OCI-LY7 (cell line): Measurements from ENCODE around the gene EPHA3. TPM values are rescaled to one million over a fixed set of nuclear protein-coding genes. Genes with fewer than 3 reads are reported as not detected.

Source experiments
- BruUV-seq: library from RNA; stranded (reverse); fragments of 400-500 nt; replicated peaks from 2 replicates; lab custom pipeline; 2021; lab: Mats Ljungman, UMichigan
- CTCF ChIA-PET: fragments of 300-600 bp; sonication (Branson Sonifier 250); formaldehyde crosslinking; loops from one replicate; lab custom pipeline; 2022; ENCODE audit warnings: antibody characterized with exemption; ENCODE audit not compliant: unreplicated experiment; lab: Charles Lee
- POLR2A ChIA-PET: fragments of 300-600 bp; sonication (Branson Sonifier 250); formaldehyde crosslinking; loops from one replicate; lab custom pipeline; 2022; ENCODE audit warnings: antibody characterized with exemption; lab: Charles Lee
- DNase-seq: peaks from one replicate; pipeline ENCODE4 v3.0.0-alpha.2; 2015; ENCODE audit warnings: low spot score
- H2AFZ ChIP-seq: fragments of 200-600 bp; sonication (generic), shearing (Covaris generic); 2 replicates; pipeline ENCODE4 v1.6.1; 2014; ENCODE audit warnings: mild to moderate bottlenecking, antibody characterized with exemption, low read length, moderate library complexity
- H3K27ac ChIP-seq: fragments of 200-600 bp; sonication (generic); 2 replicates; pipeline ENCODE4 v1.5.1; 2014; ENCODE audit warnings: mixed run types, low read depth, mild to moderate bottlenecking, moderate library complexity, low read length, inconsistent platforms; ENCODE audit not compliant: poor library complexity, severe bottlenecking
- H3K36me3 ChIP-seq: fragments of 200-600 bp; sonication (generic); 2 replicates; pipeline ENCODE4 v1.6.1; 2014; ENCODE audit warnings: mild to moderate bottlenecking, antibody characterized with exemption, low read length, moderate library complexity, mixed read lengths; ENCODE audit not compliant: insufficient read depth
- H3K4me1 ChIP-seq: fragments of 200-600 bp; sonication (generic); 2 replicates; pipeline ENCODE4 v1.5.1; 2014; ENCODE audit warnings: mild to moderate bottlenecking, low read length; ENCODE audit not compliant: insufficient read depth, poor library complexity, severe bottlenecking
- H3K4me2 ChIP-seq: fragments of 200-600 bp; sonication (generic); 2 replicates; pipeline ENCODE4 v1.6.1; 2014; ENCODE audit warnings: mild to moderate bottlenecking, low read length
- H3K4me3 ChIP-seq: fragments of 200-600 bp; sonication (generic); 2 replicates; pipeline ENCODE4 v1.5.1; 2014; ENCODE audit warnings: mild to moderate bottlenecking, low read depth, low read length; ENCODE audit not compliant: poor library complexity, severe bottlenecking
- H3K79me2 ChIP-seq: fragments of 200-600 bp; sonication (generic); 2 replicates; pipeline ENCODE4 v1.6.1; 2016; ENCODE audit warnings: low read depth, mild to moderate bottlenecking, low read length, moderate library complexity, mixed read lengths; ENCODE audit not compliant: insufficient read depth
- H3K9me2 ChIP-seq: fragments of 200-600 bp; sonication (generic); 2 replicates; pipeline ENCODE4 v1.6.1; 2016; ENCODE audit warnings: mild to moderate bottlenecking, low read length, mixed read lengths; ENCODE audit not compliant: insufficient read depth
- H3K9me3 ChIP-seq: fragments of 200-600 bp; sonication (generic); 2 replicates; pipeline ENCODE4 v1.6.1; 2014; ENCODE audit warnings: mild to moderate bottlenecking, mixed run types, low read length, mixed read lengths
- H4K20me1 ChIP-seq: fragments of 200-600 bp; sonication (generic); 2 replicates; pipeline ENCODE4 v1.6.1; 2014; ENCODE audit warnings: mild to moderate bottlenecking, antibody characterized with exemption, low read length, moderate library complexity, mixed read lengths; ENCODE audit not compliant: insufficient read depth
- CTCF ChIP-seq: fragments of 200-600 bp; sonication (generic); conservative IDR thresholded peaks from 2 replicates; pipeline ENCODE4 v1.5.1; 2014; ENCODE audit warnings: mild to moderate bottlenecking, antibody characterized with exemption, low read length, moderate library complexity, mixed read lengths
- EZH2phosphoT487 ChIP-seq: fragments of 200-600 bp; sonication (generic); IDR thresholded peaks from 2 replicates; pipeline ENCODE4 v1.6.1; 2018; ENCODE audit warnings: low read depth, borderline replicate concordance, mild to moderate bottlenecking, mixed run types, antibody characterized with exemption, low read length, moderate library complexity, mixed read lengths
- intact Hi-C: fragments of 100-400 bp; cut with micrococcal nuclease; formaldehyde crosslinking; loops from one replicate; pipeline ENCODE4 v1.10.0; 2022; ENCODE audit not compliant: unreplicated experiment
- total RNA-seq, 2 experiments: library from RNA; depleted of rRNA in 1 of 2; stranded (reverse); fragments of >200 nt in 1 of 2; shearing (Covaris generic) in 1 of 2; gene quantifications; 2 replicates each; pipeline ENCODE4 v1.2.3, GENCODE V29; 2014 to 2022

EPHA3 gene
- total RNA-seq, 2 experiments from 2014 or later = not detected

- DNase-seq = no peak
- Histone ChIP-seq H3K4me1 (no peaks in the 10 kb centered on the region), H3K9me2 (no peaks in the 10 kb centered on the region), H3K4me2 (no peak overlapping the region), H3K79me2 (no peaks in the 10 kb centered on the region), H2AFZ (no peak overlapping the region), H3K27ac (no peak overlapping the region), H3K9me3 (no peaks in the 10 kb centered on the region), H3K36me3 (no peaks in the 10 kb centered on the region), H3K4me3 (no peak overlapping the region), H4K20me1 (no peaks in the 10 kb centered on the region)
- TF ChIP-seq EZH2phosphoT487 (no peak), CTCF (no peak)
- POLR2A ChIA-PET = no interaction called here
- intact Hi-C loops = no loop called here
- CTCF ChIA-PET = no interaction called here
- BruUV-seq = no TSS peak
Measured at GRCh38 chr3:89447243-89447642, 339.8 kb downstream of the EPHA3 start.

- ChIA-PET POLR2A (no interaction called here), CTCF (no interaction called here)
- Histone ChIP-seq H2AFZ (no peak overlapping the region), H3K9me3 (no peaks in the 10 kb centered on the region), H3K79me2 (no peaks in the 10 kb centered on the region), H3K9me2 (no peaks in the 10 kb centered on the region), H3K4me3 (no peak overlapping the region), H4K20me1 (no peaks in the 10 kb centered on the region), H3K4me1 (no peaks in the 10 kb centered on the region), H3K4me2 (no peak overlapping the region), H3K27ac (no peak overlapping the region), H3K36me3 (no peaks in the 10 kb centered on the region)
- no peak for TF ChIP-seq CTCF
- TF ChIP-seq EZH2phosphoT487 = no peak
- BruUV-seq = no TSS peak
- intact Hi-C loops = no loop called here
- DNase-seq = no peak
Measured at GRCh38 chr3:89449086-89449485, 341.7 kb downstream of the EPHA3 start.

- H3K27ac ChIP-seq = no peak overlapping the region
- no peaks in the 10 kb centered on the region for H3K36me3 ChIP-seq
- no peak overlapping the region for H3K4me2 ChIP-seq
- intact Hi-C loops = no loop called here
- H4K20me1 ChIP-seq = no peaks in the 10 kb centered on the region
- TF ChIP-seq CTCF (no peak), EZH2phosphoT487 (no peak)
- no peak for DNase-seq
- no peak overlapping the region for H2AFZ ChIP-seq
- POLR2A ChIA-PET = no interaction called here
- no peaks in the 10 kb centered on the region for H3K79me2 ChIP-seq
- CTCF ChIA-PET = no interaction called here
- no TSS peak for BruUV-seq
- H3K9me2 ChIP-seq = no peaks in the 10 kb centered on the region
- no peak overlapping the region for H3K4me3 ChIP-seq
- H3K4me1 ChIP-seq = no peaks in the 10 kb centered on the region
- H3K9me3 ChIP-seq = no peaks in the 10 kb centered on the region
Measured at GRCh38 chr3:89452066-89452465, 344.6 kb downstream of the EPHA3 start.
